Jurkat, Clone E6-1 (cell line): Measurements from ENCODE around the gene TPSAB1.
"Not testable (repeated sequence)": the region's sequence is repeated elsewhere in the genome, so short reads cannot be mapped to it uniquely, and the experiment has no call there.

Experiments used
- DNase-seq: peaks from one replicate; pipeline ENCODE4 v3.0.0-alpha.2; 2011; ENCODE audit warnings: low read depth, low spot score
- H3K4me3 ChIP-seq: 2 replicates; pipeline ENCODE4 v1.5.1; 2011; ENCODE audit warnings: mild to moderate bottlenecking, low read length, control low read depth, moderate library complexity

TPSAB1 gene

GRCh38 chr16:1241081-1241480, 576 bp downstream of the TPSAB1 start:
- H3K4me3 ChIP-seq, DNase-seq: not testable (repeated sequence)

DNA sequence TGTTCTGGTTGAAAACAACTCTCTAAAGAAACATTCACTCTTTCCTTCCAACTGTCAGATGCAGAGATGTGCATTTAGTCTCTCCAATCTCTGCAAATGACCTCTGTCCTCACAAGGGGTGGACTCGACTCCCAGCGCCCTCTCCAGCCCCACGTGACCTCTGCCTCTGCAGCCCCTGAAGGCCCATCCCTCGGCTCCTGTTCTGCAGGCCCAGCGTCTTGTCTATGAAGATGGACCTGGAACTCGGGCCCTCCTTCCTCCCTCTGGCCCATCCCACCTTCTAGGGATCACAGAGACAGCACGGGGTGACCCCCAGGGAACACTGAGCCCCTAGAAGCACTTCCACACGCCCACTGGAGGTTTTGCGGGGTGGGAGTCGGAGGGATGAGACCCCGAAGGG, 2.9 kb downstream of the TPSAB1 start:
- DNase-seq, H3K4me3 ChIP-seq: not testable (repeated sequence)

- not testable (repeated sequence) for H3K4me3 ChIP-seq, DNase-seq
Measured at GRCh38 chr16:1243907-1244850, 3.7 kb downstream of the TPSAB1 start.

GRCh38 chr16:1244881-1245280, 4.4 kb downstream of the TPSAB1 start:
- peak; percentile 29 for DNase-seq
- H3K4me3 ChIP-seq: no peak overlapping the region

GRCh38 chr16:1245452-1246020, 5.0 kb downstream of the TPSAB1 start:
- no peak for DNase-seq
- no peak overlapping the region for H3K4me3 ChIP-seq

DNA sequence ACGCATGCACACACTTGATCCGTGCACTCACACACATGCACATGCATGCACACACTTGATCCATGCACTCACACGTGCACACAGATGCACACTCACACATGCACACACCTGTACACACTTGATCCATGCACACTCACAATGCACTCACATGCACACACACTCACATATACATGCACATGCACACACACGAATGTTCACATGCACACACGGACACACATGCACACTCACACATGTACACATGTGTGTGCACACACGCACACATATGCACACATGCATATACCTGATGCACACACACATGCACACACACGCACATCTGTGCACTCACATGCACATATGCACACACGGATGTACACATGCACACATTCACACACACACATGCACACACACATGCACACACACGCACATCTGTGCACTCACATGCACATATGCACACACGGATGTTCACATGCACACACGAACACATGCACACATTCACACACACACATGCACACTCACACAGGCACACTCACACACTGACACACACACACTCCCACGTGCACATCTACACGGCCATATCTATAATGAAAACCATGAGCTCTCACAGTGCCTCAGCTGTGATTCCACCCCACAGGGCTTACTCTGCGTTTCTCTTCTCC, 7.5 kb downstream of the TPSAB1 start:
- not testable (repeated sequence) for H3K4me3 ChIP-seq, DNase-seq

- H3K4me3 ChIP-seq, DNase-seq: not testable (repeated sequence)
Measured at GRCh38 chr16:1249031-1249755, 8.7 kb downstream of the TPSAB1 start.

DNA sequence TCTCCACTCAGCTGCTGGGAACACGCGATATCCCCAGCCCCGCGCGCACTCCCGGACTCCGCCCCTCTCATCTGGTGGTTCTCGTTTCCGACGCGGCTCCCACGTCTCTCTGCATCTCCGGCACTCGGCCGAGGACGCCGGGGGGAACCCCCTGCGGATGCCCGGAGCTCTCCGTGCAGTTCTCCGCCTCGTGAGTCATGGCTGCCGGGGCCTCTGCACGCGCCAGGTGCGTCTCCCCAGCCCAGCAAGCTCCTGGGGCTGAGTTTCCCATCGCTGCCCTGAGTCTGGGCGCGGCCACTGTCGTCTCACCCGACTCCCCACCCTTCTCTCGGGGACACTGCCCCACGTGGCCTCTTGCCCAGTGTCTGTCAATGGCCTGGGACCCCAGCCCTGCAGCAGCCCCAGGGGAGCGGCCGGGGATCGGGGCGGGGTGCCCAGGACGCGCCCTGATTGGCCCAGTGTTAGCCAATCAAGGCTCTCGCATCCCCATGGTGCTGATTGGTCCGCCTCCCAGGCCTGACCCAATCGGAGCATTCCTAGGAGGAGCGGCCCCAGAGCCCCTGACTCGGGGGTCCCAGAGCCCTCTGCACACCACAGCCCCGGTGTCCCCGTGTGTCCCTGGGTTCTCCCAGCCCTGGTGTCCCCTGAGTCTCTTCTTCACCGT, 13.3 kb downstream of the TPSAB1 start:
- not testable (repeated sequence) for DNase-seq

DNA sequence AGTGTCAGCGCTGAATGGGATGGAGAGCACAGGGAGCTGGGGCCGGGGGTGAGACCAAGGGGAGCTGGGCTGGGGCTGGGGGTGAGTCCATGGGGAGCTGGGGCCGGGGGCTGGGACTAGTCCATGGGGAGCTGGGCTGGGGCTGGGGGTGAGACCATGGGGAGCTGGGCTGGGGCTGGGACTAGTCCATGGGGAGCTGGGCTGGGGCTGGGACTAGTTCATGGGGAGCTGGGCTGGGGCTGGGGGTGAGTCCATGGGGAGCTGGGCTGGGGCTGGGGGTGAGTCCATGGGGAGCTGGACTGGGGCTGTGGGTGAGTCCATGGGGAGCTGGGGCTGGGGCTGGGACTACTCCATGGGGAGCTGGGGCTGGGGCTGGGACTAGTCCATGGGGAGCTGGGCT, 14.3 kb downstream of the TPSAB1 start:
- H3K4me3 ChIP-seq, DNase-seq: not testable (repeated sequence)

More for the DNA sequence above, 13.3 kb downstream of the TPSAB1 start:
- H3K4me3 ChIP-seq: not testable (repeated sequence)

- DNase-seq, H3K4me3 ChIP-seq: not testable (repeated sequence)
Measured at GRCh38 chr16:1255276-1256122, 15.0 kb downstream of the TPSAB1 start, which contains the start of gene TPSD1. Gene TPSD1 (plus strand): TSS chr16:1256069. CDS start chr16:1256281, 212 bp downstream.

DNA sequence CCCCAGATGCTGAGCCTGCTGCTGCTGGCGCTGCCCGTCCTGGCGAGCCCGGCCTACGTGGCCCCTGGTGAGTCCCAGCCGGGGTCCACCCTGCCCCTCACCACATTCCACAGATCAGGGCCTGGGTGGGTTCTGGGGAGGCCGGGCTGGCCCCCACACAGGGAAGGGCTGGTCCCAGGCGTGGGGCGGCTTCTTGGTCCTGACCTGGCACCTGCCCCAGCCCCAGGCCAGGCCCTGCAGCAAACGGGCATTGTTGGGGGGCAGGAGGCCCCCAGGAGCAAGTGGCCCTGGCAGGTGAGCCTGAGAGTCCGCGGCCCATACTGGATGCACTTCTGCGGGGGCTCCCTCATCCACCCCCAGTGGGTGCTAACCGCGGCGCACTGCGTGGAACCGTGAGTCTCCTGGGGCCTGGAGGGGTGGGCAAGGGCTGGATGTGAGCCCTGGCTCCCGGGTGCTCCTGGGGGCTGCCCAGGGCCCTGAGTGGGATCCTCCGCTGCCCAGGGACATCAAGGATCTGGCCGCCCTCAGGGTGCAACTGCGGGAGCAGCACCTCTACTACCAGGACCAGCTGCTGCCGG, 15.9 kb downstream of the TPSAB1 start:
- H3K4me3 ChIP-seq, DNase-seq: not testable (repeated sequence)

DNA sequence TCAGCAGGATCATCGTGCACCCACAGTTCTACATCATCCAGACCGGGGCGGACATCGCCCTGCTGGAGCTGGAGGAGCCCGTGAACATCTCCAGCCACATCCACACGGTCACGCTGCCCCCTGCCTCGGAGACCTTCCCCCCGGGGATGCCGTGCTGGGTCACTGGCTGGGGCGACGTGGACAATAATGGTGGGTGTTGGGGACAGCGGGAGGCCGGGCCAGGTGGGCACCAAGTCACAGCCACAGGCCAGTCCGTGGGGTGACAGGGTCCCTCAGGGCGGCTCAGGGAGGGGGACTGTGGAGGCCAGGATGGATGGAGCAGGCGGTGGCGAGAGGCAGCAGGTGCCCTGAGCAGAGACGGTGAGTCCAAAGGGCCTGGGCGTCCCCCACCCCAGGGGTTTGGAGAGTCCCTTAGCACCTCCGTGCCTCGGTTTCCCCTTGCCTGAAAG, 16.4 kb downstream of the TPSAB1 start:
- no peak for DNase-seq
- no peak overlapping the region for H3K4me3 ChIP-seq

GRCh38 chr16:1257561-1258224, 17.2 kb downstream of the TPSAB1 start:
- H3K4me3 ChIP-seq: no peak overlapping the region
- no peak for DNase-seq

DNA sequence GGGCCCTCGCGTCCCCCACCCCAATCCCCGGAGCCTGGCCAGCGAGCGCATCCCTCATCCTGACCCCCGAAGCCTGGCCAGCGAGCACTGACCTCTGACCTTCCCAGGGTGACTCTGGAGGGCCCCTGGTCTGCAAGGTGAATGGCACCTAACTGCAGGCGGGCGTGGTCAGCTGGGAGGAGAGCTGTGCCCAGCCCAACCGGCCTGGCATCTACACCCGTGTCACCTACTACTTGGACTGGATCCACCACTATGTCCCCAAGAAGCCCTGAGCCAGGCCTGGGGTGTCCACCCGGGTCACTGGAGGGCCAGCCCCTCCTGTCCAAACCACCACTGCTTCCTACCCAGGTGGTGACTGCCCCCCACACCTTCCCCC, 17.7 kb downstream of the TPSAB1 start:
- H3K4me3 ChIP-seq: no peak overlapping the region
- no peak for DNase-seq

DNA sequence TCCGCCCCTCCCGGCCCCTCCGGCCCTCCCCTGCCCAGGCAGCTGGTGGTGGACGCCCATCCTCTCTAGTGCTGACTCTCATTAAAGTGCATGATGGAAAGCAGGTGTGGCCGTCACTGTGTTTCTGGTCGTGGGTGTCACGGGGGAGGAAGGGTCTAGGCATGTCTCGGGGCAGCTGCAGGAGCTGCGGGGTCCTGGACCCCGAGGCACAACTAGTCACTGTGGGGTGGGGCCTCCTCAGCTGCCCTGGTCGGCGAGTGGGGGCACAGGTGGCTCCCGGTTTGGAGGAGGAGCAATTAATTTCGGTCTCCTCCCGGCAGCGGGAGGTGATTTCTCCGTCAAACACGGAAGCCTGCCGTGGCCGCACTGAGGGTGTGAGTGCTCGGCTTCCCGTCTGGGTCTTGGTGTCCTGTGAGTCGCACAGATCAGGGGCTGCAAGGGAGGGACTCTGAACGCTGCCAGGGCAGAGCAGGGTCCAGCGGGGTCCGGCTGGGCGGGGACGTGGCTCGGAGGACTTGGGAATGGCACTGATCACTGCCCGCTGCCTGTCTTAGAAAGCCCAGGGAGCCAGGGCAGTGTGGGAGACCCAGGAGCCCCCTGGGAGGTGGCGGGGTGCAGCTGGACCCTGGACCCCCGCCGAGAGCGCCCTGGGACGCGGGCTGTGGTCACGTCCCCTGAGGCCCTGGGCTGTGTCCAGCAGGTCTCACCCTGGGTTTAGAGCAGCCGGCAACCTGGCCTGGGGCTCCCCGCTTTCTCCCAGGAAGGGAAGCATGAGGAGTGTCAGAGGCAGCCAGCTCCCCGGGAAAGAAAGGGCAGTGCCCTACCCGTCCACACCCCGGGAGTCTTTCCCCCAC, 18.6 kb downstream of the TPSAB1 start:
- no peak overlapping the region for H3K4me3 ChIP-seq
- no peak for DNase-seq

DNA sequence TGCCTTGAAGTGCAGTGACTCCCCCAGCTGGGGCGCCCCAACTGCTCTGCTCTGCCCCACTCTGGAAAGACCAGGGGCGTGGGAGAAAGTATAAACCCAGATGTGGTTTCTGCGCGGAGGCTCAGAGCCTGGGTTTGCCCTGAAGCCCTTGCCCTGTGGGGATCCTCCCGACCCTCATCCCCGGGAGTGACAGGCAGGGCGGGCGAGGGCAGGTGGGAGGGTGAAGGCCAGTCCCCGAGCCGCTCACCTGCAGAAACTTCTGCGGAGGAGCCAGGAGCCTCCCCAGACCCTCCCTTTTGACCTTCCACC, 19.2 kb downstream of the TPSAB1 start:
- no peak for DNase-seq
- no peak overlapping the region for H3K4me3 ChIP-seq
